Omental fat pad (tissue), 4 donors: ENCODE measurements around the gene KLHL10. TPM values are rescaled to one million over a fixed set of nuclear protein-coding genes. Genes with fewer than 3 reads are reported as not detected.
A peak's percentile ranks its signal among the peaks of the same experiment; 100 is the strongest.
"Not testable (repeated sequence)": the region's sequence is repeated elsewhere in the genome, so short reads cannot be mapped to it uniquely, and the experiment has no call there.

ENCODE experiments used
- ATAC-seq: fragments of 150-250 bp; one replicate; pipeline ENCODE4 v1.9.1; 2016; ENCODE audit warnings: mild to moderate bottlenecking, moderate library complexity; ENCODE audit not compliant: low FRiP score
- DNase-seq: peaks from one replicate; pipeline ENCODE4 v3.0.0-alpha.2; 2019; ENCODE audit warnings: low spot score
- CTCF ChIP-seq, 3 donors: fragments of 450-650 bp; IDR thresholded peaks; one replicate each; pipeline ENCODE4 v1.5.1; 2016 to 2017; ENCODE audit warnings: antibody characterized with exemption in 3 of 3, mild to moderate bottlenecking in 3 of 3, moderate library complexity in 2 of 3
- total RNA-seq, 4 donors: library from RNA; depleted of rRNA; stranded (reverse); fragments of >200 nt; gene quantifications; one replicate each; pipeline ENCODE4 v1.1.0, GENCODE V29; 2016

Gene KLHL10
- total RNA-seq, 4 donors from 2014 or later = 0.44 to 0.72 (median 0.63) TPM; not detected in 1

GRCh38 chr17:41873559-41874292 is 36.1 kb downstream of the KLHL10 start:
- ATAC-seq = peak; percentile 43
- no peak for TF ChIP-seq CTCF (IDR thresholded peaks at IDR 0.05)
- DNase-seq = no peak

- DNase-seq, ATAC-seq: not testable (repeated sequence)
Observed at GRCh38 chr17:41874293-41874670, 36.7 kb downstream of the KLHL10 start.

- DNase-seq (no peak), ATAC-seq (no peak)
- TF ChIP-seq CTCF (IDR thresholded peaks at IDR 0.05) = no peak
Observed at GRCh38 chr17:41880130-41880529, 42.5 kb downstream of the KLHL10 start.

GRCh38 chr17:41882756-41883155 is 45.1 kb downstream of the KLHL10 start:
- no peak for TF ChIP-seq CTCF (IDR thresholded peaks at IDR 0.05)
- DNase-seq = no peak
- ATAC-seq = no peak

GRCh38 chr17:41885733-41886132 is 48.1 kb downstream of the KLHL10 start:
- no peak for ATAC-seq
- TF ChIP-seq CTCF (IDR thresholded peaks at IDR 0.05) = no peak
- no peak for DNase-seq

GRCh38 chr17:41888332-41888965 is 50.8 kb downstream of the KLHL10 start:
- no peak for TF ChIP-seq CTCF (IDR thresholded peaks at IDR 0.05)
- no peak for ATAC-seq
- no peak for DNase-seq

- no peak for TF ChIP-seq CTCF (IDR thresholded peaks at IDR 0.05)
- ATAC-seq = no peak
- no peak for DNase-seq
Observed at GRCh38 chr17:41891135-41892020, 53.8 kb downstream of the KLHL10 start.
